ENCODE measurements around the gene PRSS36. TPM values are rescaled to one million over a fixed set of nuclear protein-coding genes. Genes with fewer than 3 reads are reported as not detected.
A peak's percentile ranks its signal among the peaks of the same experiment; 100 is the strongest.

Gene PRSS36
- total RNA-seq, 1 donor from 2014 or later: 0.68 TPM

DNA sequence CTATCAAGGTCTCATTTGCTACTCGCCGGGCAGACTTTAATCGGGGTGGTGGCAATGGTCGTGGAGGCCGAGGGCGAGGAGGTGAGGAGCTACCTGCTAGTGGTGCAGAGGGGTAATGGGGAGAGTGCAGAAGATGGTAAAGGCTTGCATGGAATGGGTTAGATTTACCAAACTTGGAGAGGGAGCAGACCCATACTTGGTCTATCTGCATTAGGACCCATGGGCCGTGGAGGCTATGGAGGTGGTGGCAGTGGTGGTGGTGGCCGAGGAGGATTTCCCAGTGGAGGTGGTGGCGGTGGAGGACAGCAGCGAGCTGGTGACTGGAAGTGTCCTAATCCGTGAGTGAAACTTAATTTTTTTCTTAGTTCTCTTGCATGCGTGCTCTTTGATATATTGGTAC lies 40.2 kb upstream of the PRSS36 start:
- Mint-ChIP-seq H3K4me3 (peak overlapping the region; percentile 76), H3K36me3 (ENCODE audit: low read depth) (peaks cover 79% of the 10 kb centered on the region), H3K27ac (ENCODE audit: unreplicated experiment) (peak overlapping the region; percentile 44), H3K9me3 (no peaks in the 10 kb centered on the region), H3K27me3 (ENCODE audit: low read depth) (peaks cover 38% of the 10 kb centered on the region), H3K4me1 (peaks cover 40% of the 10 kb centered on the region)
- no peak for DNase-seq (ENCODE audit: low read depth, low spot score)
- no peak for TF ChIP-seq CTCF (conservative IDR thresholded peaks at IDR 0.05)

- no peaks in the 10 kb centered on the region for H3K9me3 Mint-ChIP-seq
- H3K27ac Mint-ChIP-seq (ENCODE audit: unreplicated experiment): no peak overlapping the region
- H3K4me3 Mint-ChIP-seq: peak overlapping the region; percentile 13
- H3K4me1 Mint-ChIP-seq: peaks cover 46% of the 10 kb centered on the region
- DNase-seq (ENCODE audit: low read depth, low spot score): no peak
- peaks cover 42% of the 10 kb centered on the region for H3K27me3 Mint-ChIP-seq (ENCODE audit: low read depth)
- peaks cover 81% of the 10 kb centered on the region for H3K36me3 Mint-ChIP-seq (ENCODE audit: low read depth)
- TF ChIP-seq CTCF (conservative IDR thresholded peaks at IDR 0.05): no peak
These were observed 39.5 kb upstream of the PRSS36 start for GRCh38 chr16:31189412-31189778.

DNA sequence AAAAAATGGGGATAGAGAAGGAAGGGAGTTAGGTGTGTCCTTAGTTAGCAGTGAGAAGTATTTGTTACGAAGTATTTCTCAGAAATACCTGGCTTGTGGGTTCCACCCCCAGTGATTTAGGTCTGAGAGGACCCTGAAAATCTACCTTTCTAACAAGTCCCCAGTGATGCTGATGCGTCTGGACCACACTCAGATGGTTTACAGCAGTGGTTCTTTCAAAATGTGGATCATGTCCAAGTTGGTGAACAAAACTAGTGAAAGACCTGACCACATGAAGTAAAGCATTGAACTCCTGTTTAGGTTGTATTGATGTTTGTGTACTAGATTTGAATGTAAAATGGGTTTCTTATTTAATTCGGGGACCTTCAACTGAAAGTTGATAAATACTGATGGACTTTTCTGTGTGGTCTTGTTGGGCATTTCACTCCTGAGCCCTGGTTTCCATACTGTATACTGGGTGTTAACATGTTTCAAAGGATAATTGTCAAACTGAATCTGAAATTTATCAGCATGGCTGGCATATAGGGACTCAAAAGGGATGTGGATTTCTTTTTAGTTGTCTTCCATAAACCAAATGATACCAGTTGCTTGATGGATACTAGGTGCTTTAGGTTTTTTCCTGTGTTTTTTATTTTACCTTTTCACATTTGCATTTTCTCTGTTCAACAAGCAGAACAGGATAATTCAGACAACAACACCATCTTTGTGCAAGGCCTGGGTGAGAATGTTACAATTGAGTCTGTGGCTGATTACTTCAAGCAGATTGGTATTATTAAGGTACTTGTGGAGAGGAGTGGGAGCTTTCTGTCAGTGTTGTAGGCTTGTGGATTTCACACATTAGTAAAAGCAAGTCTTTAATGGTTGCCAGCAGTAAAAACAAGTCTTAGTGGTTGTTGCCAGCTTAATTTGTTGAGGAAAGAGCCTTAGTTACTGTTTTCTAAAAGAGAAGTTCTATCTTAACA lies 38.9 kb upstream of the PRSS36 start:
- Mint-ChIP-seq H3K27ac (ENCODE audit: unreplicated experiment) (no peak overlapping the region), H3K27me3 (ENCODE audit: low read depth) (peaks cover 47% of the 10 kb centered on the region), H3K4me1 (peaks cover 50% of the 10 kb centered on the region), H3K4me3 (peak overlapping the region; percentile 43), H3K36me3 (ENCODE audit: low read depth) (peaks cover 82% of the 10 kb centered on the region), H3K9me3 (no peaks in the 10 kb centered on the region)
- TF ChIP-seq CTCF (conservative IDR thresholded peaks at IDR 0.05): no peak
- DNase-seq (ENCODE audit: low read depth, low spot score): no peak

GRCh38 chr16:31187808-31188189 lies 37.9 kb upstream of the PRSS36 start:
- DNase-seq (ENCODE audit: low read depth, low spot score): no peak
- Mint-ChIP-seq H3K9me3 (no peaks in the 10 kb centered on the region), H3K36me3 (ENCODE audit: low read depth) (peaks cover 84% of the 10 kb centered on the region)

More at GRCh38 chr16:31187808-31188189, 37.9 kb upstream of the PRSS36 start:
- no peak for TF ChIP-seq CTCF (conservative IDR thresholded peaks at IDR 0.05)
- Mint-ChIP-seq H3K4me3 (peak overlapping the region; percentile 43), H3K27me3 (ENCODE audit: low read depth) (peaks cover 51% of the 10 kb centered on the region), H3K27ac (ENCODE audit: unreplicated experiment) (no peak overlapping the region), H3K4me1 (peaks cover 57% of the 10 kb centered on the region)
